Body of pancreas (tissue), 4 donors: ENCODE measurements around the gene RCCD1. TPM values are rescaled to one million over a fixed set of nuclear protein-coding genes. Genes with fewer than 3 reads are reported as not detected.
A peak's percentile ranks its signal among the peaks of the same experiment; 100 is the strongest.

Experiments used
- ATAC-seq: fragments of 150-250 bp; one replicate; pipeline ENCODE4 v1.9.1; 2016
- DNase-seq, 4 donors: peaks; one replicate each; pipeline ENCODE4 v3.0.0-alpha.2; 2019
- H3K27ac ChIP-seq, 4 donors: fragments of 200-600 bp; sonication (generic); 1 replicate in 3 of 4; 2 replicates in 1 of 4; pipeline versions ENCODE4 v1.5.1 to v1.6.1; 2016 to 2019; ENCODE audit warnings: mild to moderate bottlenecking in 1 of 4, mixed read lengths in 1 of 4, moderate library complexity in 1 of 4
- H3K27me3 ChIP-seq, 2 donors: fragments of 200-600 bp; sonication (generic); one replicate each; pipeline ENCODE4 v1.6.0; 2016; ENCODE audit warnings: mild to moderate bottlenecking in 1 of 2
- H3K36me3 ChIP-seq, 2 donors: fragments of 200-600 bp; sonication (generic); replicated peaks in 1 of 2; 2 replicates each; pipeline ENCODE4 v1.5.1; 2016; ENCODE audit warnings: low read depth in 2 of 2; ENCODE audit not compliant: insufficient read depth in 1 of 2
- H3K4me1 ChIP-seq: fragments of 200-600 bp; sonication (generic); one replicate; pipeline ENCODE4 v1.6.0; 2016
- H3K4me3 ChIP-seq, 2 donors: fragments of 200-600 bp; sonication (generic); 1 replicate in 1 of 2; 2 replicates in 1 of 2; pipeline ENCODE4 v1.5.1; 2016 to 2019
- H3K9me3 ChIP-seq, 3 donors: fragments of 200-600 bp; sonication (generic); 1 replicate in 2 of 3; 2 replicates in 1 of 3; pipeline ENCODE4 v1.5.1; 2016
- POLR2A ChIP-seq, 3 donors: fragments of 450-650 bp; IDR thresholded peaks; one replicate each; pipeline ENCODE4 v1.6.1; 2016; ENCODE audit warnings: antibody characterized with exemption in 3 of 3, mild to moderate bottlenecking in 2 of 3
- WGBS, 2 donors: methylation state at CpG; one replicate each; pipeline ENCODE4 v1.1.5; 2017; 5-methylcytosine and 5-hydroxymethylcytosine counted together
- intact Hi-C: fragments of 100-400 bp; cut with DNase I; formaldehyde crosslinking; loops from one replicate; pipeline ENCODE4 v1.15.1; 2023
- total RNA-seq, 2 donors: library from RNA; depleted of rRNA; stranded (reverse); fragments of >200 nt; gene quantifications; one replicate each; pipeline ENCODE4 v1.1.0, GENCODE V29; 2016
- TF ChIP-seq, protein P1 (sequence below), 7 experiments: fragments of 450-650 bp in 4 of 7; fragments of 200-600 bp in 3 of 7; sonication (generic) in 3 of 7; IDR thresholded peaks; one replicate each; pipeline ENCODE4 v1.5.1; 2016 to 2019; ENCODE audit warnings: antibody characterized with exemption in 7 of 7

Gene RCCD1
- total RNA-seq, 2 donors from 2014 or later = 13.7 to 21.4 TPM

DNA sequence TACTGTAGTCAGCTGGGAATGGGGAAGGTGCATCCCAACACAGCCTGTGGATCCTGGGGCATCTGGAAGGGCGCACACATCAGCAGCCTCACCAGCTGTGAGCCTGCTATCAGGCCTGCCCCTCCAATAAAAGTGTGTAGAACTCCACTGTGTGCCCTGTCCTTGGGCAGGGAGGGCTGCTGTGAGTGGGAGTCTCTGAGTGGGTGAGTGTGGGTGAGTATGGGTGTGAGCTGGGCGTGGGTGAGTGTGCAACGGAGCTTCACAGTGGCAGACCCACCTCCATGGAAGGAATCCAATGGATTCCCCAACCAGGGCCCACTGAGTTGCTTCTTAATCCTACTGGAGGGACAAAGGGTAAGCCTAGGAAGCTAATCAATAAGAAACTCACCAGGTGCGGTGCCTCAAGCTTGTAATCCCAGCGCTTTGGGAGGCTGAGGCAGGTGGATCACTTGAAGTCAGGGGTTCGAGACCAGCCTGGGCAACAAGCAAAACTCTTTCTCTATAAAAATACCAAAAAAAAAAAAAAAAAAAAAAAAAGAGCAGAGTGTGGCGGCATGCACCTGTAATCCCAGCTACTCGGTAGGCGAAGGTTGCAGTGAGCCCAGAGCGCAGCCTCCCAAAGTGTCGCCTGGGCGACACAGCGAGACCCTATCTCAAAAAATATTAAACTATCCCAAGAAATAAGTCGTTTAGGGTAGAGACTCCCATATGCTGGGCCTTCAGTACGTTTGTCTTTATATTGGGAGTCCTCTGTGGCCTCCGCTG lies 555 bp upstream of the RCCD1 start:
- no peak for TF ChIP-seq POLR2A (IDR thresholded peaks at IDR 0.05)
- TF ChIP-seq, protein P1, sequence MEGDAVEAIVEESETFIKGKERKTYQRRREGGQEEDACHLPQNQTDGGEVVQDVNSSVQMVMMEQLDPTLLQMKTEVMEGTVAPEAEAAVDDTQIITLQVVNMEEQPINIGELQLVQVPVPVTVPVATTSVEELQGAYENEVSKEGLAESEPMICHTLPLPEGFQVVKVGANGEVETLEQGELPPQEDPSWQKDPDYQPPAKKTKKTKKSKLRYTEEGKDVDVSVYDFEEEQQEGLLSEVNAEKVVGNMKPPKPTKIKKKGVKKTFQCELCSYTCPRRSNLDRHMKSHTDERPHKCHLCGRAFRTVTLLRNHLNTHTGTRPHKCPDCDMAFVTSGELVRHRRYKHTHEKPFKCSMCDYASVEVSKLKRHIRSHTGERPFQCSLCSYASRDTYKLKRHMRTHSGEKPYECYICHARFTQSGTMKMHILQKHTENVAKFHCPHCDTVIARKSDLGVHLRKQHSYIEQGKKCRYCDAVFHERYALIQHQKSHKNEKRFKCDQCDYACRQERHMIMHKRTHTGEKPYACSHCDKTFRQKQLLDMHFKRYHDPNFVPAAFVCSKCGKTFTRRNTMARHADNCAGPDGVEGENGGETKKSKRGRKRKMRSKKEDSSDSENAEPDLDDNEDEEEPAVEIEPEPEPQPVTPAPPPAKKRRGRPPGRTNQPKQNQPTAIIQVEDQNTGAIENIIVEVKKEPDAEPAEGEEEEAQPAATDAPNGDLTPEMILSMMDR (IDR thresholded peaks at IDR 0.05) = no peak
- intact Hi-C loops = loop anchor here (5.0 kb wide), 1 partner anchor 88 kb away; no protein-coding TSS in a partner anchor
- no peak for ATAC-seq
- DNase-seq = no peak
- H3K27me3 ChIP-seq = no peaks in the 10 kb centered on the region
- peaks cover 3 to 20% of the 10 kb centered on the region in 2 donors for H3K36me3 ChIP-seq
- no peak overlapping the region for H3K4me3 ChIP-seq
- H3K4me1 ChIP-seq = peaks cover 31% of the 10 kb centered on the region
- peak overlapping the region; percentile 72 to 98 (median 92) for H3K27ac ChIP-seq
- no peaks in the 10 kb centered on the region for H3K9me3 ChIP-seq
- WGBS, 2 donors = 63 to 69% methylated on average over 16 of the region's 16 CpGs

DNA sequence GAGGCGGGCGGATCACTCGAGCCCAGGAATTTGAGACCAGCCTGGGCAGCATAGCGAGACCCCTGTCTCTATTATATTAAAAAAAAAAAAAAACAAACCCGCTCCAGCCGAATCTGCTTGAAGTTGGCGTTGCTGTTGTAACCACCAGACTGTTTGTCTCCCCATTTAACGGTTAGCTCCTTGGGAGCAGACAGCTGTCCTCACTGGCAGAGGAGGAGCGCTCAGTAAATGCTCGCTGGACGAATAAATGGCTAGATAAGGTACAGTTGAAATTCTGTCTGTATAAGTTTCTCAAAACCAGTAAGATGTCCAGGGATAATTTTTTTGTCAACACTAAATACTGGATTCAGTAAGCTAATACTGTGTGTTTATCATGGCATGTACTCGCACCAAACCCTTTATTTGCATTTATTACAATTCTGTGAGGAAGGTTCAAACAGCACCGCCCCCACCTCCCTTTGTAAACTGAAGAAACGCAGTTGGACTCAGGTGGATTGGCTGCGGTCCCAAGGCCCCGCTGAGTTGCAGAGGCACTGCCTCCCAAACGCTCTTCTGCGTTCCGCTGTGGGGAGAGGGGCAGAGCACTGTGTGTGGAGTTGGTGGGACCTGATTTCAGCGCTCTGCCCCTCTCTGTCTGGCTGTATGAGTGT lies 1.1 kb downstream of the RCCD1 start:
- intact Hi-C loops = no loop called here

DNA sequence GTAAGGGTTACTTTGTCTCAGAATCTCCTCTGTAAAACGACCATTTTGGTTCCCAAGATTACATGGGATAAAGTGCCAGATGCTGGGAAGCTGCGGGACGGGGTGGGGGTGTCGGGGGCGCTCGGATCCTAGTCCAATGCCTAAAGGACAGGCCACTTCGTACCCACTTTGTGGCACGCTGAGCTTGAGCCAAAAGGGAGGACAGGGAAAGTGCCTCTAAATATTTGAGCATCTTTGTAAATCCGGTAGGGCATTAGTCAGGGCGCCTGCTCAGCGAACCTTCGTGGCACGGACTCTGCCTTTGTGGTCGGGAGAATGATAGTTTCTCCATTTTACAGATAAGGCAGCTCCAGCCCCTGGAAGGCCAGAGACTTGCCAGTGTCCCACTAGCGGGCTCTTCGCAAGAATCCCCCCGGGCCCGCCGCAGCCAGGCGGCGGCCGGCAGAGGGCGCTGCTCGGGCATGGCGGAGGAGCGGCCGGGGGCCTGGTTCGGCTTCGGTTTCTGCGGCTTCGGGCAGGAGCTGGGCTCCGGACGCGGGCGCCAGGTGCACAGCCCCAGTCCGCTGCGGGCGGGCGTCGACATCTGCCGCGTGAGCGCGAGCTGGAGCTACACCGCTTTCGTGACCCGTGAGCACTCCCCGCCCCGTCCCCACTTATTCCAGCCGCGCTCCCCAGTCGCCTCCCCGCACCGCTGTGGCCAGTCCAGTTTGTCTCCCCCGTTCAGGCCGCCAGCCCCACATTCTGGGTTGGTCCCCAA lies 1.8 kb downstream of the RCCD1 start:
- H3K27me3 ChIP-seq = no peaks in the 10 kb centered on the region
- ATAC-seq (peak; percentile 51), DNase-seq (peak; percentile 78 to 84 (median 80))
- peak overlapping the region; percentile 40 to 98 (median 92) for H3K27ac ChIP-seq
- H3K36me3 ChIP-seq = peaks cover 0 to 6% of the 10 kb centered on the region in 2 donors
- TF ChIP-seq, protein P1 (IDR thresholded peaks at IDR 0.05) = peak; percentile 79 to 98 (median 90)
- TF ChIP-seq POLR2A (IDR thresholded peaks at IDR 0.05) = peak in 2 of 3 donors; percentile 74
- 1 to 3% methylated on average over 16 to 56 of the region's 56 CpGs for WGBS, 2 donors
- intact Hi-C loops = no loop called here
- H3K4me1 ChIP-seq = peaks cover 31% of the 10 kb centered on the region
- H3K4me3 ChIP-seq = peak overlapping the region; percentile 14 to 39
- H3K9me3 ChIP-seq = no peaks in the 10 kb centered on the region

More for the DNA sequence above, 1.1 kb downstream of the RCCD1 start:
- ATAC-seq = no peak
- Histone ChIP-seq H3K4me1 (peaks cover 31% of the 10 kb centered on the region), H3K27me3 (no peaks in the 10 kb centered on the region), H3K9me3 (no peaks in the 10 kb centered on the region), H3K36me3 (peaks cover 0 to 8% of the 10 kb centered on the region in 2 donors), H3K27ac (peak overlapping the region; percentile 40 to 98 (median 92)), H3K4me3 (no peak overlapping the region)
- DNase-seq = peak; percentile 57 to 91 (median 69)
- TF ChIP-seq, protein P1 (IDR thresholded peaks at IDR 0.05) = no peak
- no peak for TF ChIP-seq POLR2A (IDR thresholded peaks at IDR 0.05)
- WGBS, 2 donors = 34 to 41% methylated on average over 18 to 20 of the region's 20 CpGs

DNA sequence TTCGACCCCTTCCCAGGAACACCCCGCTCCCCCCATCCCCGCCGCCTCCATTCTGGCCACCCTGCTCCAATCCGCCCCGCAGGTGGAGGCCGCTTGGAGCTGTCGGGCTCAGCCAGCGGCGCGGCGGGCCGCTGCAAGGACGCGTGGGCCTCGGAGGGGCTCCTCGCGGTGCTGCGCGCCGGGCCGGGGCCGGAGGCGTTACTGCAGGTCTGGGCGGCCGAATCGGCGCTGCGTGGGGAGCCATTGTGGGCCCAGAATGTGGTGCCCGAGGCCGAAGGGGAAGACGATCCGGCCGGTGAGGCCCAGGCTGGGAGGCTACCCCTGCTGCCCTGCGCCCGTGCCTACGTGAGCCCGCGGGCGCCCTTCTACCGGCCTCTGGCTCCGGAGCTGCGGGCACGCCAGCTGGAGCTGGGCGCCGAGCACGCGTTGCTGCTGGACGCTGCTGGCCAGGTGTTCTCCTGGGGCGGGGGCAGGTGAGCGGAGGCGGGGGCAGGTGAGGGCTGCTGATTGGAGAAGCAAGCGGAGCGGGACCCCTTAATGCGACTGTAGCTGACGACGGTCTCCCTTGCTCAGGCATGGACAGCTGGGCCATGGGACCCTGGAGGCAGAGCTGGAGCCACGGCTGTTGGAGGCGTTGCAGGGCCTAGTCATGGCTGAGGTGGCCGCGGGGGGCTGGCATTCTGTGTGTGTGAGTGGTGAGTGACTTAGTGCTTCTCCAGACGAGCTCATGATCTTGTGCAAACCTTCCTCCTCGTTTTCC lies 2.5 kb downstream of the RCCD1 start:
- Histone ChIP-seq H3K4me1 (peaks cover 31% of the 10 kb centered on the region), H3K36me3 (peaks cover 0 to 7% of the 10 kb centered on the region in 2 donors), H3K27me3 (no peaks in the 10 kb centered on the region), H3K27ac (peak overlapping the region; percentile 40 to 98 (median 78)), H3K4me3 (peak overlapping the region; percentile 14 to 39), H3K9me3 (no peaks in the 10 kb centered on the region)
- ATAC-seq (peak; percentile 12), DNase-seq (peak; percentile 35 to 60 (median 46))
- 13 to 33% methylated on average over 2 to 58 of the region's 63 CpGs for WGBS, 2 donors
- TF ChIP-seq POLR2A (IDR thresholded peaks at IDR 0.05) = peak in 1 of 3 donors; percentile 7
- TF ChIP-seq, protein P1 (IDR thresholded peaks at IDR 0.05) = no peak
- intact Hi-C loops = no loop called here
